GM12878 (cell line): ENCODE data around the gene CRTC1.

Experiments
- BCL11A ChIP-seq: IDR thresholded peaks from 2 replicates; pipeline ENCODE4 v1.6.1; 2011; ENCODE audit warnings: low read depth, low read length
- NFYB ChIP-seq: IDR thresholded peaks from 2 replicates; pipeline ENCODE4 v1.6.1; 2011; ENCODE audit warnings: low read depth, mild to moderate bottlenecking, low read length, improper control_type of control experiment, moderate library complexity; ENCODE audit not compliant: insufficient read depth
- NR2C2 ChIP-seq: IDR thresholded peaks from 2 replicates; pipeline ENCODE4 v1.6.1; 2011; ENCODE audit warnings: borderline replicate concordance, low read depth; ENCODE audit not compliant: control insufficient read depth, insufficient read length
- TF ChIP-seq, protein P1 (sequence below), 3 experiments: IDR thresholded peaks in 2 of 3; conservative IDR thresholded peaks in 1 of 3; 2 replicates each; pipeline ENCODE4 v1.5.1; 2011; ENCODE audit warnings: low read depth in 3 of 3, low read length in 3 of 3, mild to moderate bottlenecking in 3 of 3, control low read depth in 2 of 3, moderate library complexity in 2 of 3, inconsistent platforms in 1 of 3, mixed read lengths in 1 of 3; ENCODE audit not compliant: control insufficient read depth in 2 of 3, insufficient read depth in 1 of 3; ENCODE audit errors: extremely low read depth in 1 of 3
- TF ChIP-seq, protein P2 (sequence below): fragments of 450-650 bp; IDR thresholded peaks from 2 replicates; pipeline ENCODE4 v1.6.1; 2017; ENCODE audit warnings: mild to moderate bottlenecking, moderate library complexity

DNA sequence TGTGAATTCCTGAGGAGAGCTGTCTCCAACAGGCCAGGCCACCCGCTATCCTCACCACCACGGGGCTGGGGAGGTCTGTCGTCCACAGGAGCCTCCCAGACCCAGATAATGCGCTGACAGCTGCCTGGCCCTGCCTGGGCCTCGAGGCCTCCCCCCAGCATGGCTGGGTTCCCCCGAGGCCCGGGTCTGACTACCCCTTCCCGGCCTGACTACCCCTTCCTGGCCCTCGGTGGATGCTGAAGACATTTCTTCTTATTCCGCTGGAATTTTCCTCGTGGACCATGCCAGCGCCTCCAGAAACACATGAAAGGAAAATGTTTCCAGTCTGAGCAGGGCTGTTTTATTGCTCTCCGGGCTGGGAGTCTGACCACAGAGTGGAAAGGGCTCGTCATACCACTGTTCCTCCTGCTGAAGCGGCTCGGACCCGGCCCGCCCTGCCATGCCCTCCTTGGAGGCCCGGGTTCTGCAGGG is 124.4 kb downstream of the CRTC1 start:
- TF ChIP-seq NR2C2 (no peak), BCL11A (no peak), NFYB (no peak)
- TF ChIP-seq, protein P1, sequence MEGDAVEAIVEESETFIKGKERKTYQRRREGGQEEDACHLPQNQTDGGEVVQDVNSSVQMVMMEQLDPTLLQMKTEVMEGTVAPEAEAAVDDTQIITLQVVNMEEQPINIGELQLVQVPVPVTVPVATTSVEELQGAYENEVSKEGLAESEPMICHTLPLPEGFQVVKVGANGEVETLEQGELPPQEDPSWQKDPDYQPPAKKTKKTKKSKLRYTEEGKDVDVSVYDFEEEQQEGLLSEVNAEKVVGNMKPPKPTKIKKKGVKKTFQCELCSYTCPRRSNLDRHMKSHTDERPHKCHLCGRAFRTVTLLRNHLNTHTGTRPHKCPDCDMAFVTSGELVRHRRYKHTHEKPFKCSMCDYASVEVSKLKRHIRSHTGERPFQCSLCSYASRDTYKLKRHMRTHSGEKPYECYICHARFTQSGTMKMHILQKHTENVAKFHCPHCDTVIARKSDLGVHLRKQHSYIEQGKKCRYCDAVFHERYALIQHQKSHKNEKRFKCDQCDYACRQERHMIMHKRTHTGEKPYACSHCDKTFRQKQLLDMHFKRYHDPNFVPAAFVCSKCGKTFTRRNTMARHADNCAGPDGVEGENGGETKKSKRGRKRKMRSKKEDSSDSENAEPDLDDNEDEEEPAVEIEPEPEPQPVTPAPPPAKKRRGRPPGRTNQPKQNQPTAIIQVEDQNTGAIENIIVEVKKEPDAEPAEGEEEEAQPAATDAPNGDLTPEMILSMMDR (IDR thresholded peaks at IDR 0.05 in 2 of 3, conservative IDR thresholded peaks at IDR 0.05 in 1 of 3; ENCODE audit: control insufficient read depth in 2 of 3, extremely low read depth in 1 of 3, insufficient read depth in 1 of 3, low read depth in 3 of 3, low read length in 3 of 3): no peak
- TF ChIP-seq, protein P2, sequence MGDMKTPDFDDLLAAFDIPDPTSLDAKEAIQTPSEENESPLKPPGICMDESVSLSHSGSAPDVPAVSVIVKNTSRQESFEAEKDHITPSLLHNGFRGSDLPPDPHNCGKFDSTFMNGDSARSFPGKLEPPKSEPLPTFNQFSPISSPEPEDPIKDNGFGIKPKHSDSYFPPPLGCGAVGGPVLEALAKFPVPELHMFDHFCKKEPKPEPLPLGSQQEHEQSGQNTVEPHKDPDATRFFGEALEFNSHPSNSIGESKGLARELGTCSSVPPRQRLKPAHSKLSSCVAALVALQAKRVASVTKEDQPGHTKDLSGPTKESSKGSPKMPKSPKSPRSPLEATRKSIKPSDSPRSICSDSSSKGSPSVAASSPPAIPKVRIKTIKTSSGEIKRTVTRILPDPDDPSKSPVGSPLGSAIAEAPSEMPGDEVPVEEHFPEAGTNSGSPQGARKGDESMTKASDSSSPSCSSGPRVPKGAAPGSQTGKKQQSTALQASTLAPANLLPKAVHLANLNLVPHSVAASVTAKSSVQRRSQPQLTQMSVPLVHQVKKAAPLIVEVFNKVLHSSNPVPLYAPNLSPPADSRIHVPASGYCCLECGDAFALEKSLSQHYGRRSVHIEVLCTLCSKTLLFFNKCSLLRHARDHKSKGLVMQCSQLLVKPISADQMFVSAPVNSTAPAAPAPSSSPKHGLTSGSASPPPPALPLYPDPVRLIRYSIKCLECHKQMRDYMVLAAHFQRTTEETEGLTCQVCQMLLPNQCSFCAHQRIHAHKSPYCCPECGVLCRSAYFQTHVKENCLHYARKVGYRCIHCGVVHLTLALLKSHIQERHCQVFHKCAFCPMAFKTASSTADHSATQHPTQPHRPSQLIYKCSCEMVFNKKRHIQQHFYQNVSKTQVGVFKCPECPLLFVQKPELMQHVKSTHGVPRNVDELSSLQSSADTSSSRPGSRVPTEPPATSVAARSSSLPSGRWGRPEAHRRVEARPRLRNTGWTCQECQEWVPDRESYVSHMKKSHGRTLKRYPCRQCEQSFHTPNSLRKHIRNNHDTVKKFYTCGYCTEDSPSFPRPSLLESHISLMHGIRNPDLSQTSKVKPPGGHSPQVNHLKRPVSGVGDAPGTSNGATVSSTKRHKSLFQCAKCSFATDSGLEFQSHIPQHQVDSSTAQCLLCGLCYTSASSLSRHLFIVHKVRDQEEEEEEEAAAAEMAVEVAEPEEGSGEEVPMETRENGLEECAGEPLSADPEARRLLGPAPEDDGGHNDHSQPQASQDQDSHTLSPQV: no peak
